GM18867 (cell line): Measurements from ENCODE around the gene ASB4.
A peak's percentile ranks its signal among the peaks of the same experiment; 100 is the strongest.

Experiments used
- ATAC-seq: cut with Tn5 transposase; IDR thresholded peaks from one replicate; pipeline ENCODE4 v1.9.1; 2021; ENCODE audit warnings: mild to moderate bottlenecking, moderate library complexity; ENCODE audit not compliant: unreplicated experiment

ASB4 gene

DNA sequence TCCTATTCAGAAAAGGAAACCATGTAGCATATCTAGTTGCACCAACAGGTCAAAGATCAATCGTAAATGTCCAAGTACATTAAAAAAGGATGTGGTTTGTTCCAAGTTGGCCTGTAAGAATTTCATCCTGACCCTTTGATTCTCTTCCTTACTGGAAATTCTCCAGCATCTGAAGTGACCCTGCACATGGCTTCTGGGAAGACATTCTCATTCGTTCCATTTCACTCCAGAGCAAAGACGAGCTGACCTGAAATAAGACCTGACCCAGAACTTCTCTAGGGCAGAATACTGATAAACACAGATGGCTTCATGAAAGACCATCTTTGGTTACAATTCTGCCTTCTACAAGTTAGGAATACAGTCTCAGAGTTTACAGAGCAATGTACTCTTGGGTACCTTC lies 39.8 kb downstream of the ASB4 start:
- no peak for ATAC-seq

- no peak for ATAC-seq
Observed at GRCh38 chr7:95526128-95526738, 40.5 kb downstream of the ASB4 start.

- peak; percentile 72 for ATAC-seq
Observed at GRCh38 chr7:95527033-95527775, 41.5 kb downstream of the ASB4 start.

DNA sequence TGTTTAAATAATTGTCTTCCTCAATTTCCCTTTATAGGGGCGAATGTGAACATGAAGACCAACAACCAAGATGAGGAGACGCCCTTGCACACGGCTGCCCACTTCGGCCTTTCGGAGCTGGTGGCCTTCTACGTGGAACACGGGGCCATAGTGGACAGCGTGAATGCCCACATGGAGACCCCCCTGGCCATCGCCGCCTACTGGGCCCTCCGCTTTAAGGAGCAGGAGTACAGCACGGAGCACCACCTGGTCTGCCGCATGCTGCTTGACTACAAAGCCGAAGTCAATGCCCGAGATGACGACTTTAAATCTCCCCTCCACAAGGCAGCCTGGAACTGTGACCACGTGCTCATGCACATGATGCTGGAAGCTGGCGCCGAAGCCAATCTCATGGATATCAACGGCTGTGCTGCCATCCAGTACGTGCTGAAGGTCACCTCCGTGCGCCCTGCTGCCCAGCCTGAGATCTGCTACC lies 42.1 kb downstream of the ASB4 start:
- ATAC-seq = no peak

DNA sequence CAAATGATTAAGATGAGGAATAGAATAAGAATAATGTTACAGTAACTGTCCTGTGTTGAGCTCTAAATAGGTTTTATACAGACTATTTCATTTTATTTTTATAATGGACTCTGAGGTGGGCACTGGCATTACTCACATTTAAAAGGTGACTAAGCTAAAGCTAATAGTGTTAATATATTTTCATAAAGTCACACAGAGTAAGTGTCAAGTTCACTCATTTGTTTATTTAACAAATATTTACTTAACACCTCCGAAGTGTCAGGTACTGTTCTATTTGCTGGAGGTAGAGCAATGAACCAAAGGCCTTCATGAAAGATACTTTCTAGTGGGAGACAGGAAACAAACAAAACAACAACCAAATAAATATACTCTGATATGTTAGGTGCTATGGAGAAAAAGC lies 44.0 kb downstream of the ASB4 start:
- ATAC-seq = no peak

- no peak for ATAC-seq
Observed at GRCh38 chr7:95530881-95531280, 45.1 kb downstream of the ASB4 start.

DNA sequence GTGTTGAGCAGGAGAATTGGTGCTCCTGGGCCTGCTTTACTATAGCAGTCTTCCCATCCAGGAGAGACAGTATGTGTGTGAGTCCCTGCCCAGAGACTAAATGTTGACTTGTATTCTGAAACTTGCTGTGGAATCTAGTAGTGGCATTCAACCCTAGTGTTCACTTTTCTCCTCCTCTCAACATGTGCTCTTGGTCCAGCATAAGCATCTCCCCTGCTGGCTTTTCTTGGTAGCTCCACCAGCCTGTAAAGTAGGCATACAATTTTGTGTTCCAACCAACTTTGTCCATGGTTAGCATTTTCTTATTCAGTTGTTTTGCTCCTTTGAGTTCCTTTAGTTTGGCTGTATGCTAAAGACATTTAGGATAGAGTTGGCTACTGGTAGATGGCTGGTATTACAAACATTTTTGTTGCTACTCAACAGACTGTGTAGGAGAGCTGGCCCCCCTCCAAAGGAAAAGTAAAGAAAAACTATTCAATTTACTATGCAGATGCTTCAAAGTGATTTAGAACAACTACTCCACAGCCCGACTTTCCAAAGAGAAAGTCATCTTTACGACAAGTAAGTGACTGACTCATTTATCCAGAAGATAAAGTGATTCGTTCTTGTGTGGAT lies 46.0 kb downstream of the ASB4 start:
- no peak for ATAC-seq

DNA sequence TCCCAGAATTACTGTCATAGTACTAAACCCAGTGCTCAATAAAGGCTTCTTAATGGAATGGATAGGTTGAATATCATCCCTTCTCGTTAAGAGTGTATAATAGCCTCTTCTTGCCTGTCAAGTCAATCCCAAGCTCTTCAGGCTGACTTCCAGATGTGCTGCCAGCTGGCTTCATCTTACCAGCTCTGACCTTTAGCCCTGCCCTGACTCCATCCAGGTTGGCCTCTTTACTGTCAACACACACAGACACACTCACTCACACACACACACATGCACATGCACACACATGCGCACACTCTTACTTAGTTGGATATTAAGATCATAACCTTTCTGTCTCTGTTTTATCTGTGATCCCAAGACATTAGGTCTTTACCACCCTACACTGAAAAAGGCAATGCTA lies 49.1 kb downstream of the ASB4 start:
- ATAC-seq = no peak

DNA sequence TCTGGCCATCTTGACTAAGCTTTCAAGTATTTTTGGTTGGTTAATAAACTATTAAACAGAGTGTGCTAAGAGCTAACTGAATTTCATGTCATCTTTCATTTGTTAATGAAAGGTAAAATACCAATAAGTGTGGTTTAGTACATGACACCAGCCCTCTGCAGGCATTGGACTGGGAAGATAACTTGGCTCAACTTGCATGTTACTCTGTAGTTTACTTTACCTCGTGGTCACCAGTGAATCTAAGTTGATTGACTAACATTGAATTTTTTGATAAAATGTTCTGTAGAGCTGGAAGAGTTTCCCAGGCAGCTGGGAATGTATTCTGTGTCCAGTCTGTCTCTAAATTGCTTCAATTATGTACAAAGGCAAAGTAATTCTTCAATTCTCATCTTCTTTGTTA lies 49.9 kb downstream of the ASB4 start:
- no peak for ATAC-seq

DNA sequence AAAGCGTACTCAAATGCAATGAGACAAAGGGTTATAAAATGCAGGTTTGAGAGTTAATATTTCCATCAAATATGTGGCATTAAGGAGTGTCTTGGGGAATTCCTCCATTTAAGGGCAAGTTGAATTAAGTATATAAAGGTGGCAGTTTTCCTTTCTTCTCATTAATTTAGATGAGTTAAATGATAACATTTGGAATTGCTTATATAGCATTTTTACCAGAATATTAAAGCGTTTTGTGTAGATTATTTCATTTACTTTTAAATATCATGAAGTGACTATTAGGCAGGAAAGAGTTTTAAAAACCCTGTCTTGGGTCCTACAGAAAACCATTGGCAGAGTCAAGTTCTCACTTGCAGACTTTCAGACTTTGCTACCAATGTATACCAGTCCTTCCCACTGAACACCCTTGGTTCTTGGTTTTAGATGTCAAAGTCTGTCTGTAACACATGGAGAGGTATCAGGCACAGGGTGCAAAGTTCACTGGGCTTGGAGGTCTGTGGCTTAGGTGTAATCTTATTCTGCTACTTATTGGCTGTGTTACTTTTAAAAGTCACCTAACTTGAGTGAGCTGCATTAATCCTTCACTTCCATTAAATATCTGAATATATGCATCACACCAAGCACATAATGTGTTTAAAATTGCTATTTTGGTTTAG lies 51.0 kb downstream of the ASB4 start:
- ATAC-seq = no peak

- no peak for ATAC-seq
Observed at GRCh38 chr7:95537468-95537867, 51.7 kb downstream of the ASB4 start.

GRCh38 chr7:95539426-95539825 lies 53.7 kb downstream of the ASB4 start:
- no peak for ATAC-seq

DNA sequence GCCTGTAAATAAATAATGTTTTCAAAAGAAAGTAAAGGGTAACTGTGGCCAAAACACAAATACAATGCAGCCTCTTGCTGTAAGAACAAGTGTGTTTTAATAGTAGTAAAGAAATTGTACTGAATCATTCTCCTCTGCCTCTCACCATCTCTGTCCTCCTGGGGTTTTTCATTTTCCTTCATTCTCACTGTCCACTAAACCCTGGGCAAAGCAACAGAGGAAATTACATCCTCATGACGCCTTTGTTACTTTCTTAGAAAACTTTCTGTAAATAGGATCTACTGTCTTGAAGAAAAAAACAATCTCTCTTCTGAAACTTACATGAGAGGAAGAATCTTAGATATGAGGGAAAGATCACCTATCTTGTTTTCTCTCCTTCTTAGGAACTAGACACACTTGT lies 54.6 kb downstream of the ASB4 start:
- no peak for ATAC-seq

DNA sequence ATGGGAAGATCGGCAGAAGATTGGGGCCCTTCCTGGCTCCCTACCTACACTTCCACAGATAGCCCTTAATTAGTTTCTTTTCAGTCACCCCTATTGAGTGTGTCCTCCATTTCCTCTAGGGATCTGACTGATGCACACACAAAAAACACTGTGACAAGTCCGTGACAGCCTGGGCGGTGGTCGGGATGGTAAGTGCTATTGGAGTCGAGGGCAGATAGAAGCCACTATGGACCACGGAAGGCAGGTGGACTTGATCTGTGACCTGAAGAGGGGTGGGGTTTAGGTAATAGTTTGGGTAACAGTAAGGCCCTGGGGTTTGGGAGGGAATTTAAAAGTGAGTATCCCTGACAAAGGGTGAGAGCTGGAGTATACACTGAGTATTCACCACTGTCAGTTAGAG lies 57.6 kb downstream of the ASB4 start:
- ATAC-seq = no peak

DNA sequence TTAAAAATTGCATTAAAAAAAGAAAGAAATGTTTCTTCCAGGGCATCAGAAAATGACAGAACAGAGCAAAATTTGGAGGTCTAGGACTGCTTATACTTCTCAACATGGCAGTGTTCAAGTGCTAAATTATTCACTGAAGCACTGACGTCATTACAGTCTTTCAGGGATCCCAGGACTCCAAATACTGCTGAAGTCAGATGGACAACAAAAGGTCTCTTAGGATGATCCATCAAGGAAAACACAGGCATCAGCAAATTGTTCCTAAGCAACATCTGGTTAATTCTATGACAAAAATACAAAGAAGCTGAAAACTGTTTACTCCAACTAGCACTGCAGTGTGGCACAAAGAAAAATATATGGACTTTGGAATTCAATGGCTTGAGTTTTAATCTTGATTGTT lies 58.4 kb downstream of the ASB4 start:
- no peak for ATAC-seq

- ATAC-seq = no peak
Observed at GRCh38 chr7:95545007-95545615, 59.4 kb downstream of the ASB4 start.

- no peak for ATAC-seq
Observed at GRCh38 chr7:95545673-95546072, 59.9 kb downstream of the ASB4 start.

DNA sequence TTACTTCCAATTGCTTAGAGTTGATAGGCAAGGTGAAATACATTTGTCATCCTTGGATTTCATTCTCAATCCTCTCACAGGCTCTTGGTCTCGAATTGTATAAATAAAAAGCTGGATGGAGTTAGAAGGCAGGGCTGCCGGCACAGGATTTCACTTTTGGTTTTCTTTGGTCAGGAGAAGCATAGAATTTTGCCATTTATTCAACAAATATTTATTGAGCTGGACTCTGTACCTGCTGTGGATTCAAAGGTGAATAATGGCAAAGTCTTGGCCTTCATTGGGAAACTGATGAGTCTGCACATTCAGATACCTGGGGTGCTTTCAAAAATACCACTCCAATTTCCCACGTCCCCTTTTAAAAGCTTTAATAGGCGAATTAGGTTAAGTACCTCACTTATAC lies 60.9 kb downstream of the ASB4 start:
- ATAC-seq = no peak

GRCh38 chr7:95547361-95548348 lies 61.9 kb downstream of the ASB4 start:
- ATAC-seq = no peak
